GM18909 (cell line): ENCODE results near the gene FOXP1.
A peak's percentile ranks its signal among the peaks of the same experiment; 100 is the strongest.

Experiments used
- ATAC-seq: cut with Tn5 transposase; IDR thresholded peaks from one replicate; pipeline ENCODE4 v1.9.1; 2021; ENCODE audit warnings: mild to moderate bottlenecking; ENCODE audit not compliant: unreplicated experiment, poor library complexity

FOXP1 gene

GRCh38 chr3:71300951-71301393 lies 282.6 kb downstream of the FOXP1 start:
- no peak for ATAC-seq

GRCh38 chr3:71299160-71299559 lies 284.4 kb downstream of the FOXP1 start:
- ATAC-seq: no peak

- ATAC-seq: no peak
Observed at GRCh38 chr3:71294919-71295318, 288.6 kb downstream of the FOXP1 start.

- ATAC-seq: no peak
Observed at GRCh38 chr3:71290301-71290700, 293.2 kb downstream of the FOXP1 start.

DNA sequence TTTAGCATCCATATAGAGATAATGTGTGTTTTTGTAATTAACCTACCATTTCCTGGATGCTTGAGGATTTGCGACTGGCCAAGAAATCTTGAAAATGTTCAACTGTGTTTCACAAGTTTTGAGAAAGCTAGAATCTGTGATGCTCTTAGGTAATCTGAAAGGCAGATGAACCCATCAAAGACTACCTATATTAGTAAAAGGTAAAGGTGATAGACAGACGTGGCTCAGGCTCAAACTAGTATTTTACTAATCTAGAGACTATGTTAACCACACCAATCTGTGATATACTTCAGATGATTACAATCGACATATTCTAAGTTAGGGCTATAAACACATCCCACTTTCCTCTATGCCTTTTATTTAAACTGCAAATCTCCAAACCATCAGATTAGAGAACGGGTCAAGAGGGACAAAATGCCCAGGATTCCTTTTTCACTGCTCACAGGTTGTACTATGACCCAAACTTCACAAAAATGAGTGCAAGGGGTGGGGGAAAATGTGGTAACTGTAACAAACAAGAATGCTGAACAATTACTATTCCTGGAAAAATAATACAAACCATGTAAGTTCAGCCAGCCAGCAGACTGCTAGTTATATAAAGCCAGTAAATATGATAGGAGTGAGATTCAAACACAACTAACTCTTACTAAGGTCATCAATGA lies 295.1 kb downstream of the FOXP1 start:
- ATAC-seq: no peak

DNA sequence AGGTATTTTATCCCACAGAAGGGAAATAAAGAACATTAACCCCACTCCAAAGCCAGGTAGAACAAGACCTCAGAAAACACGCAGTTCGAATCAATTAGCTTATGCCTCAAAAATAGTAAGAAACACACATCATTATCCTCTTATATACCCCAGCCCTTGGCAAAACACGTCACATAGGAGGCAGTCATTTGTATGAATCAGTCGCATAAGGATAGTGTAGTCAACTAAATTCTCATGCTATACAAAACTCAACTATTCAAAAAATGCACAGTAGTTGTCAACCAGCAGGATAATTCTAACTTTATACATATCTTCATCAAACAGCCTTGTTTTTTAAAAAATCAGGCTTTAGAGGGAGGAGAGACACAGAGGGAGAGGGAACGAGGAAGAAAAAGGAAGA lies 298.4 kb downstream of the FOXP1 start:
- ATAC-seq: no peak

DNA sequence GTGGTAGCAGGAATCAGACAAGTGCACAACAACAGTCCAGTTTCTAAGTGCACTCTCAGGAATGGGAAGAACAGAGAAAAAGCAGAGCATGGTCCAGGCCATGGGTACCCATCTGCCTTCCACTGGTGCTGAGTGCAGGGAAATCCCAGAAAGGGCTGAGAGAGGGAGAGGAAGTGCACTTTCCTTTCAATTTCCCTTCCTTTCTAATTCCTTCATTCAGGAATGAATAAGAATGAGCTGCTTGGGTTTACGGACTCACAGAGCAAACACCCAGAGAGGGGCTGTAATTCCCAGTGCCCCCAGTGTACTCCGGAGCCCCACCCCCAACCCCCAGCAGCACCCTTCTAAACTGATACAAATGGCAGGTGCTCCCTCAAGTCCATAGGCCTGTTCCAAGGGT lies 300.6 kb downstream of the FOXP1 start:
- no peak for ATAC-seq

GRCh38 chr3:71281280-71281679 lies 302.2 kb downstream of the FOXP1 start:
- ATAC-seq: no peak

GRCh38 chr3:71277341-71277740 lies 306.2 kb downstream of the FOXP1 start:
- no peak for ATAC-seq

DNA sequence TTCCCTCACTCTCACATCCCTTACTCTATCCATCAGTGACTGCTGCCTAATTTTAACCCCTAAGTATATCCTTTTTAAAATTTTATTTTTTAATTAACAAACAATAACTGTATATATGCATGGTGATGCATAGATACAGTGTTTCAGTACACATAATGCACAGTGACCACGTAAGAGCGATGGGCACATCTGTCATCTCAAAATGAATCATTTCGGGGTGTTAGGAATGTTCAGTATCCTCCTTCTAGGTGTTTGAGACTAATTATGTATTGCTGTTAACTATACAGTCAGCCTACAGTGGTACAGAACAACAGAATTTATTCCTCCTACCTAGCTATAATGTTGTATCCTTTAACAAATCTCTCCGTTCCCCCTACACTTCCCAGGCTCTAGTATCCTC lies 307.0 kb downstream of the FOXP1 start:
- ATAC-seq: no peak

GRCh38 chr3:71273453-71273852 lies 310.1 kb downstream of the FOXP1 start:
- ATAC-seq: no peak

DNA sequence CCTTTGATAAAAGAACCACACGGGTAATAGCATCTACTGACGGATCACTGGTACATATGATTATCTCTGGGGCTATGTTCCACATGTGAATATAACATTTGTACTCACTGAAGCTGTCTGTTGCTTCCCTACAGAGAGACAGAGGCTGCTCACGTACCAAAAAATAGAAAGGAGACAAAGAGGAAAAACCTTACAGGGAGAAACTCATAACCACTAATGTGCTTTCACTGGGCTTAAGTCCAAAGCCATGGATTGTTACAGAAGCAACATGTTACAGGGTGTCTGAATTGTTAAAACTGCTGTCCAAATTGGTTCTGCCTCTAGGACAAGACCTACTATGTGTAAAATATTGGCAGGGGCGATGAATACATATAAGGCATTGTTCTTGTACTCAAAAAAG lies 311.9 kb downstream of the FOXP1 start:
- ATAC-seq: no peak

DNA sequence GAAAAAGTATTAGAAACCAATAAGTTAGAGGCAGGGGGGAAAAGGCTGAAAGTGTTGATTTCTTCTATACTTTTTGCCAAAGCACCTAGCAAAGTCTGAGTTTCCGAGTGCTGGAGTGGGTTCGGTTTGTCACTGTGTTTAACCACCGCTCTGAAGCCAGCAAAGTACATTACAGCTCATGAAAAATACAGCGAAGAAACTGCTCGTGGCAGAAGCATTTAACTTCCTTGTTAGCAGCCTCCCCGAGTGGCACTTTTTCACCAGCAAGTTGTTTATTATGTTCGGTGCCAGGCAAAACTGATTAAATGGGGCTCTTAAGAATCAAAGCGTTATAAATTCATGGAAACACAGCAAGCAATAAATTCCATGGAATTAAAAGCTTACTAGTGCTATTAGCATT lies 313.6 kb downstream of the FOXP1 start:
- ATAC-seq: no peak

DNA sequence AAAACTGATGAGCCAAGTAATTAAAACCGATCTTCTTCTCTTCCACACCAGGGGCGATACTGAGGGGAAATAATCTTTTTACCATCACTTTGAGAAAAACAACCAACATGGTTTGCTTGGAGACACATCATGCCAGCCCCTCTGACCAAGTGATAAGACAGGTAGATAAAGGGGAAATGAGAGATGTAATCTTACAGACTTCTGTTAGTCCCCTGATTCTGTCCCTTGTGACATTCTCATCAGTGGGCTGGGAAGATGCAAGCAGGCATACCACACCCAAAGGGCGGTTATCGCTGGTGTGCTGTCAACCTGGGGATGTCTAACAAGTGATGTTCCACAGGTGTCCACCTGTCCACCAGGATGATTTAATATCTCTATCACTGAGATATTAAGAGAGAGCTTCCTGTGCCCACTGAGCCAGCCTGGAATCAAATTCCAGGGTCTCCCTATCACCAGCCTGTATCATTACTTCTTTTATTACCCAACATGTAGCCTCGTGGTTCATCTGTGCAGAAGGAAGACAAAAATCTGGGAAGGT lies 315.0 kb downstream of the FOXP1 start:
- no peak for ATAC-seq

GRCh38 chr3:71266875-71267274 lies 316.7 kb downstream of the FOXP1 start:
- ATAC-seq: no peak

GRCh38 chr3:71265365-71265915 lies 318.1 kb downstream of the FOXP1 start:
- ATAC-seq: no peak

DNA sequence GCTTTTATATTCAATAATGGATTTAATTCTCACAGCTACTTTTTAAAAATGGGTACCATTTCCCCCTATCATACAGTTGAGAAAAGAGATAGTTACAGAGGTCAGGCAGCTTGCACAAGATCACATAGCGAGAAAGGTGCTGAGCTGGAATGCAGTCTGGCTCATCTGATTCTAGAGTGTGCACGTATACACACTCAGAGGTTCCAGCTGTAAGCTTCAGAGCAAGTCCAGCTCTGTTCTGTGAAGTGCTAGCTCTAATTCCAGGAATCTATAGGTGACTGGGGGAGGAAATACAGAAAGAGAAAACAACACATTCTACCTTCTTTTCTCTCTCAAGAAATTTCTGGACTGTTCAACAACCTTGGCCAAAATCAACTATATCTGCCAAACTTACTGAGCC lies 318.7 kb downstream of the FOXP1 start:
- no peak for ATAC-seq

DNA sequence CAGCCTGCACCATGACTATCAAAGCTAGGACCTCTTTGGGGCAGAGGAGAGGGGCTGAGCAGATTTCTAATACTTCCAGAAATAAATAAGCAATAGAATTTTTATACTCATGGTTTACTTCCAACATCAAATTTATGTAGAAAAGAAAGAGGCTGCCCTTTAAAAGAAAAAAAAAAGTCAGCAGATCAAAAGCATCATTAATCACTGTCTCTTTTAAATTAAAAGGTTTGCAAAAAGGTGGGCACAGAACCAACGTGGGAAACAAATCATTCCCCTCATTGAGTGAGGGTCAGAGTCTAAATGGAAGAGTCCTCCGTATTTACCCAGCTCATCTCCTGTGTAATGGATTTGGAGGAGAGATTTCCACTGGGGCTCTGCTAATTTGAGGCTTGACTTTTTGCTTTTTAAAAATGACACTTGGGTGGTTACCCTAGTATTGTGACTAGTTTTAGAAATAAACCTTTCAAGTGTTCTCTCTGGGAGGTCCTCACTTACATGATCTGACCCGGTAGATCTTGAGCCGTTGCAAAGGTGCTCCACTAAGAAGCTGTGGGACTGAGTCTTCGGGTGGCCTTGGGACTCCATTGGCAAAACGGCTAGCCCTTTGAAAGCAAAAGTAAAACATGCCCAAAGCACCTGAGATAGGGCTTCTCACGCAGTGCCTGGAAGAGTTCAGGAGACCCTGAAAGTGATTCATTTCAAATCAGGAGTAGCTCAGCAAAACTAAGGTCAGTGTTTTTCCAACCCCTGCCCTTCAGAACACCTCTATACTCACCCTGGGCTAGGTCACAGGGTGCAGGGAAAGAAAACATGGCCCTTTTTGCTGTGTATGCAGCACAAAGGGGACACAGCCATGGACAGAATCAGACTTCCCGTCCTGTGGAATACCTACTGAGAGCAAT lies 320.9 kb downstream of the FOXP1 start:
- no peak for ATAC-seq

DNA sequence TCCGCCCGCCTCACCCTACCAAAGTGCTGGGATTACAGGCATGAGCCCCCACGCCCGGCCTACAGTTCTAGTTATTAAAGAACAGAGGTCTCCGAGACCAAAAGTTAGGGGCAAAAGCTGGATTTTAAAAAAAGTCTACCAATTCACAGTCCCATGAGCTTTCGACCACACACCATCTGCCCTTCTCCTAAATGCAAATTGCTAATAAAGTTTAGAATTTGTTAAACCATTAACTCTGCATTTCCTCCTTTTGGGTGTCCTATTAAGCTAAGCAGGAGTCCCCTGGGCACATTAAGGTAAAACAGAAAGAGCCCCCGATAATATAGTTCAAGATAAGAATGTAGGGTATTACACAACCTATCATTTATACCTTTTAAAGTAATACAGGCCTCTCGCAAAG lies 322.7 kb downstream of the FOXP1 start:
- ATAC-seq: peak; percentile 76

DNA sequence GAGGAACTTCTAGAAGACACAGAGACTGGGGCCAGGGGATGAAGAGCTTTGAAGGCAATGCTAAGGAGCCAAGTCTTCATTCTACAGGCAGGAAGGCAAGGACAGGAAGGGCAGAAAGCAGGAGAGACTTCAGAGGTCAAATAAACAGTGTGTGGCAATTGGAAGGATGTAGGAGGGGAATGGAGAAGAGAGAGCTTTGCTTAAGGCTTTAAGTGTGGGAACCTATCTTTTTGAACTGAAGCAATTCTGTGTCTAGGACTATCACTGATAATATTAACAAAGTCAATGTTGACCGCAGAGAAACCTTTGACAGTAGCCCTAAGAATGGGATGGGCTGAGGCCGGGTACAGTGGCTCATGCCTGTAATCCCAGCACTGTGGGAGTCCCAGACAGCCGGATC lies 325.0 kb downstream of the FOXP1 start:
- ATAC-seq: no peak

DNA sequence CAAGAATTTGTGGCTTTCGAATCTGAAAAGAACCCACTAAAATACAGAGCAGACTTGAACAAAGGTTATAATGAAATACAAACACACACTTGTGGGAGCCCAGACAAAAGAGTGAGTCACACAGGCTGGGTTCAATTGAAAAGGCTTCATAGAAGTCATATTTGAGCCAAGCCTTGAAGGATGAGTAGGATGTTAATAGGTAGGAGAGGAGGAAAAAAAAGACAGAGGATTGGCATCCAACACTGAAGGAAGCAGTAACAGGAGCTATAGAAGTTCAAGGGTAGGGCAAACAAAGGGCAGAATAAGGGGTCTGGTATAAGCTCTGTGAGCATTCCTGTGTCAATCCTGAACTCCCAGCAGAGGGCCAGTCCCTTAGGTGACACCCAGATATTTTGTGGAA lies 325.4 kb downstream of the FOXP1 start:
- ATAC-seq: no peak
